K562 (cell line): ENCODE results near the gene NEU1. TPM values are rescaled to one million over a fixed set of nuclear protein-coding genes. Genes with fewer than 3 reads are reported as not detected.
A peak's percentile ranks its signal among the peaks of the same experiment; 100 is the strongest.

ENCODE experiments used
- ARID1B ChIP-seq: fragments of 450-650 bp; IDR thresholded peaks from 2 replicates; pipeline ENCODE4 v1.6.1; 2016; ENCODE audit warnings: antibody characterized with exemption, mild to moderate bottlenecking, inconsistent platforms
- ARNT ChIP-seq, 2 experiments: fragments of 450-650 bp; IDR thresholded peaks; 2 replicates each; pipeline ENCODE4 v1.6.1; 2016; ENCODE audit warnings: mild to moderate bottlenecking in 1 of 2
- CC2D1A ChIP-seq: fragments of 450-650 bp; IDR thresholded peaks from 2 replicates; pipeline ENCODE4 v1.6.1; 2017; ENCODE audit warnings: mild to moderate bottlenecking
- CCAR2 ChIP-seq: fragments of 200-400 bp; formaldehyde crosslinking; IDR thresholded peaks from 2 replicates; pipeline ENCODE4 v1.6.1; 2017; ENCODE audit warnings: mild to moderate bottlenecking, low read depth, low read length
- HDAC1 ChIP-seq, 2 experiments: fragments of 450-650 bp; IDR thresholded peaks; 2 replicates each; pipeline ENCODE4 v1.6.1; 2016 to 2017; ENCODE audit warnings: inconsistent platforms in 1 of 2, mild to moderate bottlenecking in 1 of 2, moderate library complexity in 1 of 2
- HMGN3 ChIP-seq: IDR thresholded peaks from 2 replicates; pipeline ENCODE4 v1.6.1; 2011; ENCODE audit warnings: borderline replicate concordance, low read depth, mild to moderate bottlenecking, mixed read lengths, low read length; ENCODE audit not compliant: insufficient read length; ENCODE audit errors: extremely low read depth
- NFIC ChIP-seq: fragments of 450-650 bp; IDR thresholded peaks from 2 replicates; pipeline ENCODE4 v1.6.1; 2017; ENCODE audit warnings: mild to moderate bottlenecking, inconsistent platforms
- NFIX ChIP-seq: fragments of 250-450 bp; sonication (Bioruptor Pico); IDR thresholded peaks from 2 replicates; pipeline ENCODE4 v1.4.0; 2020; ENCODE audit warnings: low read depth, mild to moderate bottlenecking, moderate library complexity
- NFXL1 ChIP-seq: fragments of 450-650 bp; formaldehyde crosslinking; IDR thresholded peaks from 2 replicates; pipeline ENCODE4 v1.4.0; 2021; ENCODE audit warnings: mild to moderate bottlenecking
- NRF1 ChIP-seq, 2 experiments: fragments of 450-650 bp; IDR thresholded peaks in 1 of 2; conservative IDR thresholded peaks in 1 of 2; 2 replicates each; pipeline ENCODE4 v1.6.1; 2014; ENCODE audit warnings: mild to moderate bottlenecking in 2 of 2
- POLR2B ChIP-seq: fragments of 450-650 bp; IDR thresholded peaks from 2 replicates; pipeline ENCODE4 v1.6.1; 2018; ENCODE audit warnings: low read depth; ENCODE audit not compliant: partially characterized antibody
- RB1 ChIP-seq: fragments of 450-650 bp; IDR thresholded peaks from 2 replicates; pipeline ENCODE4 v1.6.1; 2017; ENCODE audit warnings: low read depth, mild to moderate bottlenecking
- SIRT6 ChIP-seq: IDR thresholded peaks from one replicate; pipeline ENCODE4 v1.6.1; 2012; ENCODE audit warnings: low read depth, mild to moderate bottlenecking, control low read depth, inconsistent platforms, low read length, moderate library complexity
- STAG1 ChIP-seq: sonication (generic); formaldehyde crosslinking; IDR thresholded peaks from 2 replicates; pipeline ENCODE4 v1.5.0; 2020; ENCODE audit warnings: missing genetic modification reagents, borderline replicate concordance
- TAL1 ChIP-seq: fragments of 450-650 bp; IDR thresholded peaks from 2 replicates; pipeline ENCODE4 v1.6.1; 2016; ENCODE audit warnings: mild to moderate bottlenecking
- TSC22D4 ChIP-seq: fragments of 450-650 bp; IDR thresholded peaks from 2 replicates; pipeline ENCODE4 v1.6.1; 2016; ENCODE audit warnings: missing genetic modification characterization, missing biosample characterization, control low read depth
- U2AF1 ChIP-seq: fragments of 200-400 bp; formaldehyde crosslinking; optimal IDR thresholded peaks from 2 replicates; pipeline ENCODE3; 2017; ENCODE audit warnings: mild to moderate bottlenecking, low read depth, low read length, moderate library complexity
- ZNF197 ChIP-seq: fragments of 200-800 bp; sonication (Bioruptor generic); IDR thresholded peaks from 2 replicates; pipeline ENCODE4 v1.6.1; 2016; ENCODE audit warnings: low read depth, missing genetic modification characterization, missing compliant biosample characterization
- ZNF274 ChIP-seq: IDR thresholded peaks from 2 replicates; pipeline ENCODE4 v1.6.1; 2011; ENCODE audit warnings: low read depth, mild to moderate bottlenecking, low read length, moderate library complexity, borderline replicate concordance
- ZNF444 ChIP-seq: fragments of 250-450 bp; sonication (Bioruptor Pico); IDR thresholded peaks from 2 replicates; pipeline ENCODE4 v1.4.0; 2020; ENCODE audit warnings: mild to moderate bottlenecking, moderate library complexity
- polyA plus RNA-seq, 8 experiments: library from polyadenylated mRNA; depleted of rRNA in 4 of 8; stranded (reverse) in 5 of 8; unstranded in 3 of 8; fragments of >200 nt; fragmentation: Nextera tagmentation in 2 of 8; fragmentation: Illumina TruSeq in 1 of 8; extraction: Ambion mirVana in 2 of 8; extraction: Trizol in 1 of 8; gene quantifications; 2 replicates each; pipeline versions ENCODE4 v1.2.1 to v1.2.3, GENCODE V29; 2011 to 2014; ENCODE audit warnings: inconsistent platforms in 1 of 8, missing spikeins in 1 of 8
- total RNA-seq, 7 experiments: library from RNA; depleted of rRNA in 6 of 7; stranded (reverse); fragments of >200 nt in 6 of 7; fragmentation: Illumina TruSeq in 2 of 7; extraction: Trizol in 2 of 7; gene quantifications; 2 replicates each; pipeline versions ENCODE4 v1.2.1 to v1.2.3, GENCODE V29; 2011 to 2021; ENCODE audit warnings: low replicate concordance in 1 of 7
- TF ChIP-seq, protein P1 (sequence below): fragments of 250-450 bp; sonication (Bioruptor Pico); IDR thresholded peaks from 2 replicates; pipeline ENCODE4 v1.8.0; 2022; ENCODE audit warnings: inconsistent platforms, mild to moderate bottlenecking, moderate library complexity, borderline replicate concordance
- TF ChIP-seq, protein P2 (sequence below), 2 experiments: IDR thresholded peaks in 1 of 2; conservative IDR thresholded peaks in 1 of 2; 2 replicates each; pipeline ENCODE4 v1.6.1; 2016; ENCODE audit warnings: low read depth in 2 of 2, mild to moderate bottlenecking in 1 of 2, missing compliant biosample characterization in 1 of 2, missing genetic modification characterization in 1 of 2, moderate library complexity in 1 of 2
- TF ChIP-seq, protein P3 (sequence below): fragments of 450-650 bp; formaldehyde crosslinking; IDR thresholded peaks from 2 replicates; pipeline ENCODE4 v1.4.0; 2020; ENCODE audit warnings: mild to moderate bottlenecking, moderate library complexity

NEU1 gene
- total and polyA plus RNA-seq, 9 of the 15 experiments (the other 6 are each of a cell fraction or from before 2014, with no cell fraction given) = 14.8 to 67.8 (median 51.0) TPM

DNA sequence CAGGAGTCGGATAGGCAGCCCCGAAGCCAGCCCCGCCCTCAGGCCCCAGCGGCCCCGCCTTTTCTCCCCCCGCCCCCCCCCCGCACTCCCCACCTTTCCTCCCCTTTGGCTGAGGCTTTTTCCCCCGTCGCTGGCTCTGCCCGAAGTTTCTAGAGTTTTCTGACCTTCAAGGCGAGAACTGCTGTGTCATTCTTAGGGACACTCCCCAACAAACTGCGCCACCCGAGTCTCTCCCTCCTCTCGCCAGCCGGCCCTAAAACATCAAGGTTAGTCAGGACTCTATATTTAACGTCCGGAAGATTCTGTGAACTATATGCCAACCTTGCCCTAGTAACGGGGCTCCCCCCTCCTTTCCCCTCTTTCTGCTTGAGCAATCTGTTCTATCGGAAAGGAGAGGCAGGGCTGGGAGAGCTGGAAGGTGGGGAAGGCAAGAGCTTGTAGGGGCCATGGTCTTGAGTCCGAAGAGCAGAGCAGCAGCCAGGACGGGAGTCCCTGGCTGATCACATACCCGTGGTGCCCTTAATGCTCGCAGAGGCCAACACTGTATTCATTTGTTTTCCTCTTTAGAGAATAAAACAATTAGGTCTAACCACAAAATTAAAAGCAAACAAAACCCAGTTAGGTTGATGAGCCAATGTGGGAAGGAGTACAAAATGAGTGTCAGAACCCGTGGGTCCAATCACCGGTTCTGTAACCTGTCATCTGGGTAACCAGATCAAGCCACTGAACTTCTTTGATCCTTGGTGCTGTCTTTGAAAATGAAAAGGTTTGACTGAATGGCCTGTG is 40.4 kb downstream of the NEU1 start (continued):
- TF ChIP-seq ARNT (IDR thresholded peaks at IDR 0.05) = no peak
- no peak; the same call in 1 of the 2 replicates for TF ChIP-seq NFIX
- TF ChIP-seq HMGN3 = no peak
- peak; percentile 49; the same call in 1 of the 2 replicates for TF ChIP-seq NFXL1 (CRISPR knock-in tag)
- TF ChIP-seq, protein P1, sequence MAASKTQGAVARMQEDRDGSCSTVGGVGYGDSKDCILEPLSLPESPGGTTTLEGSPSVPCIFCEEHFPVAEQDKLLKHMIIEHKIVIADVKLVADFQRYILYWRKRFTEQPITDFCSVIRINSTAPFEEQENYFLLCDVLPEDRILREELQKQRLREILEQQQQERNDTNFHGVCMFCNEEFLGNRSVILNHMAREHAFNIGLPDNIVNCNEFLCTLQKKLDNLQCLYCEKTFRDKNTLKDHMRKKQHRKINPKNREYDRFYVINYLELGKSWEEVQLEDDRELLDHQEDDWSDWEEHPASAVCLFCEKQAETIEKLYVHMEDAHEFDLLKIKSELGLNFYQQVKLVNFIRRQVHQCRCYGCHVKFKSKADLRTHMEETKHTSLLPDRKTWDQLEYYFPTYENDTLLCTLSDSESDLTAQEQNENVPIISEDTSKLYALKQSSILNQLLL = no peak
- TF ChIP-seq POLR2B = peak; percentile 91
- TF ChIP-seq, protein P2, sequence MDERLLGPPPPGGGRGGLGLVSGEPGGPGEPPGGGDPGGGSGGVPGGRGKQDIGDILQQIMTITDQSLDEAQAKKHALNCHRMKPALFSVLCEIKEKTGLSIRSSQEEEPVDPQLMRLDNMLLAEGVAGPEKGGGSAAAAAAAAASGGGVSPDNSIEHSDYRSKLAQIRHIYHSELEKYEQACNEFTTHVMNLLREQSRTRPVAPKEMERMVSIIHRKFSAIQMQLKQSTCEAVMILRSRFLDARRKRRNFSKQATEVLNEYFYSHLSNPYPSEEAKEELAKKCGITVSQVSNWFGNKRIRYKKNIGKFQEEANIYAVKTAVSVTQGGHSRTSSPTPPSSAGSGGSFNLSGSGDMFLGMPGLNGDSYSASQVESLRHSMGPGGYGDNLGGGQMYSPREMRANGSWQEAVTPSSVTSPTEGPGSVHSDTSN (CRISPR knock-in tag; IDR thresholded peaks at IDR 0.05; ENCODE audit: low read depth) = no peak
- TF ChIP-seq, protein P2 (tag; conservative IDR thresholded peaks at IDR 0.05; ENCODE audit: low read depth) = 0 out of 2 replicates have a peak, but pooled peaks have one; percentile 7
- no peak for TF ChIP-seq STAG1 (CRISPR knock-in tag)
- TF ChIP-seq ARID1B = no peak
- TF ChIP-seq SIRT6 = peak; percentile 76
- no peak for TF ChIP-seq NFIC
- TF ChIP-seq ZNF444 = no peak; the same call in 1 of the 2 replicates
- TF ChIP-seq RB1 = no peak
- TF ChIP-seq, protein P3, sequence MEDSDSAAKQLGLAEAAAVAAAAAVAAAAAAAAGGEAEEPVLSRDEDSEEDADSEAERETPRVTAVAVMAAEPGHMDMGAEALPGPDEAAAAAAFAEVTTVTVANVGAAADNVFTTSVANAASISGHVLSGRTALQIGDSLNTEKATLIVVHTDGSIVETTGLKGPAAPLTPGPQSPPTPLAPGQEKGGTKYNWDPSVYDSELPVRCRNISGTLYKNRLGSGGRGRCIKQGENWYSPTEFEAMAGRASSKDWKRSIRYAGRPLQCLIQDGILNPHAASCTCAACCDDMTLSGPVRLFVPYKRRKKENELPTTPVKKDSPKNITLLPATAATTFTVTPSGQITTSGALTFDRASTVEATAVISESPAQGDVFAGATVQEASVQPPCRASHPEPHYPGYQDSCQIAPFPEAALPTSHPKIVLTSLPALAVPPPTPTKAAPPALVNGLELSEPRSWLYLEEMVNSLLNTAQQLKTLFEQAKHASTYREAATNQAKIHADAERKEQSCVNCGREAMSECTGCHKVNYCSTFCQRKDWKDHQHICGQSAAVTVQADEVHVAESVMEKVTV (CRISPR knock-in tag) = no peak
- TF ChIP-seq U2AF1 = no peak
- TF ChIP-seq TSC22D4 (tag) = no peak
- peak; percentile 73; the same call in 1 of the 2 replicates for TF ChIP-seq CCAR2
- TF ChIP-seq CC2D1A = 0 out of 2 replicates have a peak, but pooled peaks have one; percentile 24
- 0 out of 4 replicates have a peak, but pooled peaks have one; percentile 4 to 7 for TF ChIP-seq NRF1 (conservative IDR thresholded peaks at IDR 0.05 in 1 of 2, IDR thresholded peaks at IDR 0.05 in 1 of 2)
- TF ChIP-seq HDAC1 (IDR thresholded peaks at IDR 0.05) = peak in 1 of 2 experiments; percentile 85; a peak in 2 of 4 replicates
- TF ChIP-seq ZNF197 (CRISPR knock-in tag) = no peak
- no peak for TF ChIP-seq TAL1
- TF ChIP-seq ZNF274 = no peak
